WTC11 (cell line): ENCODE results near the gene VCX2. TPM values are rescaled to one million over a fixed set of nuclear protein-coding genes. Genes with fewer than 3 reads are reported as not detected.

Experiments used
- ATAC-seq: fragments of 200-7000 bp; cut with Tn5 transposase; 2 replicates; pipeline ENCODE4 v1.10.0; 2021; ENCODE audit warnings: mild to moderate bottlenecking, moderate library complexity
- CTCF ChIA-PET: fragments of 300-600 bp; sonication (Branson Sonifier 250); formaldehyde crosslinking; loops from one replicate; lab custom pipeline; 2021; ENCODE audit warnings: antibody characterized with exemption; lab: Charles Lee
- POLR2A ChIA-PET: fragments of 350-600 bp; sonication (Branson Sonifier 250); formaldehyde crosslinking; loops from one replicate; lab custom pipeline; 2021; ENCODE audit warnings: antibody characterized with exemption; lab: Charles Lee
- DNase-seq: peaks from one replicate; pipeline ENCODE4 v3.0.0; 2021; ENCODE audit warnings: low spot score
- H3K27ac Mint-ChIP-seq: 2 replicates; pipeline ENCODE4 v1.8.0; 2021; ENCODE audit warnings: mixed read lengths
- H3K27me3 Mint-ChIP-seq: 2 replicates; pipeline ENCODE4 v1.8.0; 2021; ENCODE audit warnings: low read depth, mild to moderate bottlenecking, moderate library complexity, mixed read lengths
- H3K36me3 Mint-ChIP-seq: 2 replicates; pipeline ENCODE4 v1.8.0; 2021; ENCODE audit warnings: mixed read lengths
- H3K4me1 Mint-ChIP-seq: 2 replicates; pipeline ENCODE4 v1.8.0; 2022; ENCODE audit warnings: mixed read lengths
- H3K4me3 Mint-ChIP-seq: 2 replicates; pipeline ENCODE4 v1.8.0; 2021; ENCODE audit warnings: mild to moderate bottlenecking, moderate library complexity, mixed read lengths
- H3K9me3 Mint-ChIP-seq: 2 replicates; pipeline ENCODE4 v1.8.0; 2021; ENCODE audit warnings: mixed read lengths
- ATF1 ChIP-seq: sonication (generic); formaldehyde crosslinking; IDR thresholded peaks from 2 replicates; pipeline ENCODE4 v1.8.1; 2023; ENCODE audit warnings: mild to moderate bottlenecking, moderate library complexity, missing genetic modification reagents
- ESRRA ChIP-seq: sonication (generic); formaldehyde crosslinking; IDR thresholded peaks from 2 replicates; pipeline ENCODE4 v1.8.1; 2022; ENCODE audit warnings: mild to moderate bottlenecking, missing genetic modification reagents, borderline replicate concordance
- FOXK1 ChIP-seq: sonication (generic); formaldehyde crosslinking; IDR thresholded peaks from 2 replicates; pipeline ENCODE4 v1.8.0; 2022; ENCODE audit warnings: mild to moderate bottlenecking, moderate library complexity, missing genetic modification reagents
- GTF2I ChIP-seq: fragments of 250-450 bp; sonication (Bioruptor Pico); conservative IDR thresholded peaks from 2 replicates; pipeline ENCODE4 v1.4.0; 2021; ENCODE audit warnings: mild to moderate bottlenecking
- JUN ChIP-seq: sonication (generic); formaldehyde crosslinking; IDR thresholded peaks from 2 replicates; pipeline ENCODE4 v1.8.0; 2023; ENCODE audit warnings: mild to moderate bottlenecking, missing genetic modification reagents
- MXD4 ChIP-seq: fragments of 250-450 bp; sonication (Bioruptor Pico); IDR thresholded peaks from 2 replicates; pipeline ENCODE4 v1.8.0; 2021; ENCODE audit warnings: mild to moderate bottlenecking, moderate library complexity, borderline replicate concordance
- NR3C1 ChIP-seq: sonication (generic); formaldehyde crosslinking; conservative IDR thresholded peaks from 2 replicates; pipeline ENCODE4 v1.8.1; 2023; ENCODE audit warnings: low read depth, mild to moderate bottlenecking, missing genetic modification reagents
- SOX15 ChIP-seq: fragments of 250-450 bp; sonication (Bioruptor Pico); IDR thresholded peaks from 2 replicates; pipeline ENCODE4 v1.9.0; 2021; ENCODE audit warnings: mild to moderate bottlenecking
- TEAD1 ChIP-seq: sonication (generic); formaldehyde crosslinking; IDR thresholded peaks from 2 replicates; pipeline ENCODE4 v1.8.0; 2022; ENCODE audit warnings: mild to moderate bottlenecking, missing genetic modification reagents
- TEAD4 ChIP-seq: sonication (generic); formaldehyde crosslinking; IDR thresholded peaks from 2 replicates; pipeline ENCODE4 v1.8.0; 2022; ENCODE audit warnings: mild to moderate bottlenecking, missing genetic modification reagents
- TP53 ChIP-seq: sonication (generic); formaldehyde crosslinking; IDR thresholded peaks from 2 replicates; pipeline ENCODE4 v1.8.1; 2023; ENCODE audit warnings: mild to moderate bottlenecking, missing genetic modification reagents
- ZNF121 ChIP-seq: sonication (generic); formaldehyde crosslinking; IDR thresholded peaks from 2 replicates; pipeline ENCODE4 v1.8.0; 2023; ENCODE audit warnings: missing genetic modification reagents
- ZNF138 ChIP-seq: sonication (generic); formaldehyde crosslinking; conservative IDR thresholded peaks from 2 replicates; pipeline ENCODE4 v1.8.1; 2022; ENCODE audit warnings: mild to moderate bottlenecking, moderate library complexity, missing genetic modification reagents
- total RNA-seq: library from RNA; stranded (reverse); gene quantifications from 3 replicates; pipeline ENCODE4 v1.2.3, GENCODE V29; 2021
- TF ChIP-seq, protein P1 (sequence below): sonication (generic); formaldehyde crosslinking; IDR thresholded peaks from 2 replicates; pipeline ENCODE4 v1.8.0; 2022; ENCODE audit warnings: mild to moderate bottlenecking, missing genetic modification reagents
- TF ChIP-seq, protein P2 (sequence below): fragments of 250-450 bp; sonication (Bioruptor Pico); IDR thresholded peaks from 2 replicates; pipeline ENCODE4 v2.1.2; 2022; ENCODE audit warnings: mild to moderate bottlenecking, moderate library complexity
- TF ChIP-seq, protein P3 (sequence below): sonication (generic); formaldehyde crosslinking; IDR thresholded peaks from 2 replicates; pipeline ENCODE4 v1.8.0; 2023; ENCODE audit warnings: missing genetic modification reagents, mild to moderate bottlenecking, borderline replicate concordance
- TF ChIP-seq, protein P4 (sequence below): sonication (generic); formaldehyde crosslinking; IDR thresholded peaks from 2 replicates; pipeline ENCODE4 v1.8.0; 2022; ENCODE audit warnings: mild to moderate bottlenecking, missing genetic modification reagents
- TF ChIP-seq, protein P5 (sequence below): sonication (generic); formaldehyde crosslinking; IDR thresholded peaks from 2 replicates; pipeline ENCODE4 v1.8.1; 2023; ENCODE audit warnings: mild to moderate bottlenecking, missing genetic modification reagents
- TF ChIP-seq, protein P6 (sequence below): fragments of 250-450 bp; sonication (Bioruptor Pico); IDR thresholded peaks from 2 replicates; pipeline ENCODE4 v1.9.0; 2021; ENCODE audit warnings: mild to moderate bottlenecking

The VCX2 gene
- total RNA-seq, 1 experiment from 2014 or later = not detected

DNA sequence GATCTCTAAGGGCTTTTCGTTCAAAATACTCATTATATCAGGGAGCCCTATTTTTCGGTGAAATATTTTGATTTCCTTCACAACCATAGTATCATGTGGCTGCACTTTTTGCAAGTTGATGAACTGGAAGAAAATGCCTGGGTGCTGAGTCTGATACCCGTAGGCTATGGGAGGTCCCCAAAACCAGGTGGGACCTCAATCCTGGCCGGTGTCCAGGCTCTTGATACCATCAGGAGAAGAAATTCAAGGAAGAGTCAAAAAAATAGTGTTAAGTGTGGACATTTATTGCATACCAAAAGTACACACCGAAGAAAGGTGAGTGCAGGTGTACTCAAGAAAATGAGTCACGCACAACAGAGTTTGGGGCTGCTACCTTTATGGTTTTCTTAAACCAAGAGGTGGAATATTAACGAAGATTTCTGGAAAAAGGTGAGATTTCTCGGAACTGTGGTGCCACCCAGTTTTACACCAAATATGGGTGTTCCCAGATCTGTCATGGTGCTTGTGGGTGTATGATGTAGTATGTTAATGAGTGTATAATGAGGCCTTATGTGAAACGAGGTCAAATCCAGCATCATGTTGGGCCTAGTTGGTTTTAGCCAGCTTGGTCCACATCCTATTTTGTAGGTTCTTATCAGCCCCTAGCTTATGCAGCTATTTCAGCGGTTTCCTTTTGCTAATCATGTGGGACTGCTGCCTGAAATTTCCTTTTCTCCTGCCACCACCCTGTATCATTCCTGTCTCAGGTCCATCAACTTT lies 29.9 kb downstream of the VCX2 start:
- Mint-ChIP-seq H3K27me3 (no peaks in the 10 kb centered on the region), H3K36me3 (no peaks in the 10 kb centered on the region), H3K4me3 (no peak overlapping the region), H3K9me3 (no peaks in the 10 kb centered on the region), H3K27ac (no peak overlapping the region), H3K4me1 (peaks cover 12% of the 10 kb centered on the region)
- ChIA-PET CTCF (no interaction called here), POLR2A (no interaction called here)
- TF ChIP-seq SOX15 (CRISPR knock-in tag) = no peak
- TF ChIP-seq ESRRA (CRISPR knock-in tag) = no peak
- no peak for TF ChIP-seq ZNF138 (CRISPR knock-in tag)
- no peak for TF ChIP-seq NR3C1 (CRISPR knock-in tag)
- TF ChIP-seq, protein P1, sequence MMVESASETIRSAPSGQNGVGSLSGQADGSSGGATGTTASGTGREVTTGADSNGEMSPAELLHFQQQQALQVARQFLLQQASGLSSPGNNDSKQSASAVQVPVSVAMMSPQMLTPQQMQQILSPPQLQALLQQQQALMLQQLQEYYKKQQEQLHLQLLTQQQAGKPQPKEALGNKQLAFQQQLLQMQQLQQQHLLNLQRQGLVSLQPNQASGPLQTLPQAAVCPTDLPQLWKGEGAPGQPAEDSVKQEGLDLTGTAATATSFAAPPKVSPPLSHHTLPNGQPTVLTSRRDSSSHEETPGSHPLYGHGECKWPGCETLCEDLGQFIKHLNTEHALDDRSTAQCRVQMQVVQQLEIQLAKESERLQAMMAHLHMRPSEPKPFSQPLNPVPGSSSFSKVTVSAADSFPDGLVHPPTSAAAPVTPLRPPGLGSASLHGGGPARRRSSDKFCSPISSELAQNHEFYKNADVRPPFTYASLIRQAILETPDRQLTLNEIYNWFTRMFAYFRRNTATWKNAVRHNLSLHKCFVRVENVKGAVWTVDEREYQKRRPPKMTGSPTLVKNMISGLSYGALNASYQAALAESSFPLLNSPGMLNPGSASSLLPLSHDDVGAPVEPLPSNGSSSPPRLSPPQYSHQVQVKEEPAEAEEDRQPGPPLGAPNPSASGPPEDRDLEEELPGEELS (CRISPR knock-in tag) = no peak
- TF ChIP-seq ZNF121 (CRISPR knock-in tag) = no peak
- TF ChIP-seq JUN (CRISPR knock-in tag) = no peak
- no peak for TF ChIP-seq TEAD4 (CRISPR knock-in tag)
- TF ChIP-seq, protein P2, sequence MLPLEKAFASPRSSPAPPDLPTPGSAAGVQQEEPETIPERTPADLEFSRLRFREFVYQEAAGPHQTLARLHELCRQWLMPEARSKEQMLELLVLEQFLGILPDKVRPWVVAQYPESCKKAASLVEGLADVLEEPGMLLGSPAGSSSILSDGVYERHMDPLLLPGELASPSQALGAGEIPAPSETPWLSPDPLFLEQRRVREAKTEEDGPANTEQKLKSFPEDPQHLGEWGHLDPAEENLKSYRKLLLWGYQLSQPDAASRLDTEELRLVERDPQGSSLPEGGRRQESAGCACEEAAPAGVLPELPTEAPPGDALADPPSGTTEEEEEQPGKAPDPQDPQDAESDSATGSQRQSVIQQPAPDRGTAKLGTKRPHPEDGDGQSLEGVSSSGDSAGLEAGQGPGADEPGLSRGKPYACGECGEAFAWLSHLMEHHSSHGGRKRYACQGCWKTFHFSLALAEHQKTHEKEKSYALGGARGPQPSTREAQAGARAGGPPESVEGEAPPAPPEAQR (CRISPR knock-in tag) = no peak
- TF ChIP-seq TP53 (CRISPR knock-in tag) = no peak
- TF ChIP-seq, protein P3, sequence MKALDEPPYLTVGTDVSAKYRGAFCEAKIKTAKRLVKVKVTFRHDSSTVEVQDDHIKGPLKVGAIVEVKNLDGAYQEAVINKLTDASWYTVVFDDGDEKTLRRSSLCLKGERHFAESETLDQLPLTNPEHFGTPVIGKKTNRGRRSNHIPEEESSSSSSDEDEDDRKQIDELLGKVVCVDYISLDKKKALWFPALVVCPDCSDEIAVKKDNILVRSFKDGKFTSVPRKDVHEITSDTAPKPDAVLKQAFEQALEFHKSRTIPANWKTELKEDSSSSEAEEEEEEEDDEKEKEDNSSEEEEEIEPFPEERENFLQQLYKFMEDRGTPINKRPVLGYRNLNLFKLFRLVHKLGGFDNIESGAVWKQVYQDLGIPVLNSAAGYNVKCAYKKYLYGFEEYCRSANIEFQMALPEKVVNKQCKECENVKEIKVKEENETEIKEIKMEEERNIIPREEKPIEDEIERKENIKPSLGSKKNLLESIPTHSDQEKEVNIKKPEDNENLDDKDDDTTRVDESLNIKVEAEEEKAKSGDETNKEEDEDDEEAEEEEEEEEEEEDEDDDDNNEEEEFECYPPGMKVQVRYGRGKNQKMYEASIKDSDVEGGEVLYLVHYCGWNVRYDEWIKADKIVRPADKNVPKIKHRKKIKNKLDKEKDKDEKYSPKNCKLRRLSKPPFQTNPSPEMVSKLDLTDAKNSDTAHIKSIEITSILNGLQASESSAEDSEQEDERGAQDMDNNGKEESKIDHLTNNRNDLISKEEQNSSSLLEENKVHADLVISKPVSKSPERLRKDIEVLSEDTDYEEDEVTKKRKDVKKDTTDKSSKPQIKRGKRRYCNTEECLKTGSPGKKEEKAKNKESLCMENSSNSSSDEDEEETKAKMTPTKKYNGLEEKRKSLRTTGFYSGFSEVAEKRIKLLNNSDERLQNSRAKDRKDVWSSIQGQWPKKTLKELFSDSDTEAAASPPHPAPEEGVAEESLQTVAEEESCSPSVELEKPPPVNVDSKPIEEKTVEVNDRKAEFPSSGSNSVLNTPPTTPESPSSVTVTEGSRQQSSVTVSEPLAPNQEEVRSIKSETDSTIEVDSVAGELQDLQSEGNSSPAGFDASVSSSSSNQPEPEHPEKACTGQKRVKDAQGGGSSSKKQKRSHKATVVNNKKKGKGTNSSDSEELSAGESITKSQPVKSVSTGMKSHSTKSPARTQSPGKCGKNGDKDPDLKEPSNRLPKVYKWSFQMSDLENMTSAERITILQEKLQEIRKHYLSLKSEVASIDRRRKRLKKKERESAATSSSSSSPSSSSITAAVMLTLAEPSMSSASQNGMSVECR (CRISPR knock-in tag) = no peak
- TF ChIP-seq, protein P4, sequence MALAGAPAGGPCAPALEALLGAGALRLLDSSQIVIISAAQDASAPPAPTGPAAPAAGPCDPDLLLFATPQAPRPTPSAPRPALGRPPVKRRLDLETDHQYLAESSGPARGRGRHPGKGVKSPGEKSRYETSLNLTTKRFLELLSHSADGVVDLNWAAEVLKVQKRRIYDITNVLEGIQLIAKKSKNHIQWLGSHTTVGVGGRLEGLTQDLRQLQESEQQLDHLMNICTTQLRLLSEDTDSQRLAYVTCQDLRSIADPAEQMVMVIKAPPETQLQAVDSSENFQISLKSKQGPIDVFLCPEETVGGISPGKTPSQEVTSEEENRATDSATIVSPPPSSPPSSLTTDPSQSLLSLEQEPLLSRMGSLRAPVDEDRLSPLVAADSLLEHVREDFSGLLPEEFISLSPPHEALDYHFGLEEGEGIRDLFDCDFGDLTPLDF (CRISPR knock-in tag) = no peak
- DNase-seq (no peak), ATAC-seq (no peak)

DNA sequence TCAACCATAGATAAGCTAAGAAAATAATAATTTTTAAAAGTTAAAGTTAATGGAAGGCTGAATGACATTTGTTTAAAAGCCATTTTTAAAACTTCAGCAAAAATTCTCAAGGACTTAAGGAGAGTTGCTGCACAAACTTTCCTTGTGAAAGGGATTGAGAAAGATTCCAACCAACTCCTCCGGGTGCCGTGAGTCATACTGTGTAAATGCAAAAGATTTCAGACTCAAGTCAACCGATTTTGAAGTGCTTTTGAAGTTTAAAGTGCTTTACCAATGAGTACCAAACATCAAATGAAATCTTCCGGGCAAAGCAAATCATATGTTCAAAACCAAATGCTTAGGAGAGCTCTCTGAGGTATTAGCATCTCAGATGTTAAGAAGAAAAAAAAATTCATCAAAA lies 31.4 kb downstream of the VCX2 start:
- H3K36me3 Mint-ChIP-seq = no peaks in the 10 kb centered on the region
- H3K9me3 Mint-ChIP-seq = peaks cover 2% of the 10 kb centered on the region
- TF ChIP-seq MXD4 (CRISPR knock-in tag) = no peak
- TF ChIP-seq SOX15 (CRISPR knock-in tag) = no peak
- TF ChIP-seq, protein P5, sequence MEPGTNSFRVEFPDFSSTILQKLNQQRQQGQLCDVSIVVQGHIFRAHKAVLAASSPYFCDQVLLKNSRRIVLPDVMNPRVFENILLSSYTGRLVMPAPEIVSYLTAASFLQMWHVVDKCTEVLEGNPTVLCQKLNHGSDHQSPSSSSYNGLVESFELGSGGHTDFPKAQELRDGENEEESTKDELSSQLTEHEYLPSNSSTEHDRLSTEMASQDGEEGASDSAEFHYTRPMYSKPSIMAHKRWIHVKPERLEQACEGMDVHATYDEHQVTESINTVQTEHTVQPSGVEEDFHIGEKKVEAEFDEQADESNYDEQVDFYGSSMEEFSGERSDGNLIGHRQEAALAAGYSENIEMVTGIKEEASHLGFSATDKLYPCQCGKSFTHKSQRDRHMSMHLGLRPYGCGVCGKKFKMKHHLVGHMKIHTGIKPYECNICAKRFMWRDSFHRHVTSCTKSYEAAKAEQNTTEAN (CRISPR knock-in tag) = no peak
- no peak for TF ChIP-seq NR3C1 (CRISPR knock-in tag)
- TF ChIP-seq TEAD1 (CRISPR knock-in tag) = no peak
- TF ChIP-seq, protein P6, sequence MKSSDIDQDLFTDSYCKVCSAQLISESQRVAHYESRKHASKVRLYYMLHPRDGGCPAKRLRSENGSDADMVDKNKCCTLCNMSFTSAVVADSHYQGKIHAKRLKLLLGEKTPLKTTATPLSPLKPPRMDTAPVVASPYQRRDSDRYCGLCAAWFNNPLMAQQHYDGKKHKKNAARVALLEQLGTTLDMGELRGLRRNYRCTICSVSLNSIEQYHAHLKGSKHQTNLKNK (CRISPR knock-in tag) = no peak
- no peak for TF ChIP-seq ATF1 (CRISPR knock-in tag)
- no peak for TF ChIP-seq FOXK1
- TF ChIP-seq, protein P3 (CRISPR knock-in tag) = no peak
- TF ChIP-seq GTF2I (CRISPR knock-in tag) = no peak

More for the DNA sequence above, 31.4 kb downstream of the VCX2 start:
- CTCF ChIA-PET = no interaction called here
- POLR2A ChIA-PET = no interaction called here
- Mint-ChIP-seq H3K4me3 (no peak overlapping the region), H3K27ac (no peak overlapping the region), H3K27me3 (no peaks in the 10 kb centered on the region), H3K4me1 (peaks cover 12% of the 10 kb centered on the region)
- DNase-seq (no peak), ATAC-seq (no peak)
